Stimulated activated CD4-positive, alpha-beta T cell treated with anti-CD3 and anti-CD28 coated beads, Interleukin-12 subunit alpha, Interleukin-12 subunit beta, amount 100 ng/mL, for 24 hours (primary cell): Measurements from ENCODE around the gene DROSHA.
"Not testable (repeated sequence)": the region's sequence is repeated elsewhere in the genome, so short reads cannot be mapped to it uniquely, and the experiment has no call there.

Experiments used
- DNase-seq, 2 experiments: peaks; one replicate each; pipeline ENCODE4 v3.0.0-alpha.2; 2020; ENCODE audit warnings: low read depth in 2 of 2

DROSHA gene

GRCh38 chr5:31416547-31416946 lies 115.3 kb downstream of the DROSHA start:
- no peak for DNase-seq

GRCh38 chr5:31415960-31416359 lies 115.9 kb downstream of the DROSHA start:
- DNase-seq = no peak

GRCh38 chr5:31415009-31415923 lies 116.6 kb downstream of the DROSHA start:
- DNase-seq = no peak

- no peak for DNase-seq
These were observed 118.7 kb downstream of the DROSHA start for GRCh38 chr5:31413030-31413812.

GRCh38 chr5:31412324-31412723 lies 119.6 kb downstream of the DROSHA start:
- no peak for DNase-seq

GRCh38 chr5:31410089-31410488 lies 121.8 kb downstream of the DROSHA start:
- DNase-seq = no peak

GRCh38 chr5:31408814-31409213 lies 123.1 kb downstream of the DROSHA start:
- no peak for DNase-seq

- DNase-seq = no peak
These were observed 123.8 kb downstream of the DROSHA start for GRCh38 chr5:31407921-31408693.

- DNase-seq = no peak
These were observed 127.6 kb downstream of the DROSHA start for GRCh38 chr5:31404325-31404724.

GRCh38 chr5:31401691-31402090 lies 130.2 kb downstream of the DROSHA start:
- DNase-seq = no peak

- no peak for DNase-seq
These were observed 133.9 kb downstream of the DROSHA start for GRCh38 chr5:31397926-31398557.

- no peak for DNase-seq
These were observed 135.1 kb downstream of the DROSHA start for GRCh38 chr5:31396611-31397295.

- DNase-seq = not testable (repeated sequence)
These were observed 136.3 kb downstream of the DROSHA start for GRCh38 chr5:31395450-31396045.

GRCh38 chr5:31393126-31393525 lies 138.8 kb downstream of the DROSHA start:
- DNase-seq = no peak

GRCh38 chr5:31392061-31392460 lies 139.8 kb downstream of the DROSHA start:
- no peak for DNase-seq

GRCh38 chr5:31390256-31390655 lies 141.6 kb downstream of the DROSHA start:
- DNase-seq = no peak

- no peak for DNase-seq
These were observed 145.9 kb downstream of the DROSHA start for GRCh38 chr5:31385774-31386537.

- DNase-seq = no peak
These were observed 148.2 kb downstream of the DROSHA start for GRCh38 chr5:31383734-31384133.

- DNase-seq = no peak
These were observed 149.6 kb downstream of the DROSHA start for GRCh38 chr5:31382051-31382878.
